Adrenal gland (tissue), 5 donors: ENCODE results near the gene SPTB.

Experiments
- CTCF ChIP-seq, 6 experiments: fragments of 450-650 bp in 4 of 6; fragments of 200-600 bp in 2 of 6; sonication (generic) in 1 of 6; IDR thresholded peaks; 1 replicate in 5 of 6; 2 replicates in 1 of 6; pipeline versions ENCODE4 v1.5.1 to v1.8.0; 2016 to 2021; ENCODE audit warnings: antibody characterized with exemption in 6 of 6, mild to moderate bottlenecking in 2 of 6, moderate library complexity in 1 of 6
- POLR2A ChIP-seq, 2 donors: fragments of 450-650 bp; IDR thresholded peaks; one replicate each; pipeline ENCODE4 v1.6.1; 2017; ENCODE audit warnings: antibody characterized with exemption in 2 of 2, mild to moderate bottlenecking in 2 of 2, moderate library complexity in 1 of 2
- donor health status: DM: no; HTN: no; CAD: no.

DNA sequence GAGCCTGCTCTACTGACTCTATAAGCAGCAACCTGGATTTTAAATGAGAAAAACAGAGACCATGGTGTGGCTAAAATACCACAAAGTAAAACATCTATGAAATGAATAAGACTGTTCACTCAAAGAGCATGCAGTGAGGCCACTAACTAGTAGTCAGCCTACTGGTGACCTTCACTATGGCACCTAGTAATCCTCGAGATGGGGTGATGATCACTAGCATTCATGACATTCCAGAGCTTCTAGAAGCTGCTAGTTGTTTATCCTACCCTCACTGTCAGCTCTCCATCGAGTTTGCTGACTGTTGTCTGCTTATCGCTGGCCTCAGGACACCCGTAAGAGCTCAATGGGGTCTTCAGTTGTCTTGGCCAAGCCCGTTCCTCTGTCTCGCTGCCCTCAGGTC is 13.7 kb downstream of the SPTB start:
- TF ChIP-seq POLR2A (IDR thresholded peaks at IDR 0.05) (no peak), CTCF (IDR thresholded peaks at IDR 0.05) (no peak)
